Bronchial epithelial cell (primary cell): ENCODE data around the gene RPS6KA2. TPM values are rescaled to one million over a fixed set of nuclear protein-coding genes. Genes with fewer than 3 reads are reported as not detected.
A peak's percentile ranks its signal among the peaks of the same experiment; 100 is the strongest.

Experiments
- DNase-seq: peaks from one replicate; pipeline ENCODE4 v3.0.0-alpha.2; 2010; ENCODE audit warnings: low read depth
- FAIRE-seq: peaks from 2 replicates; lab custom pipeline; 2011; peaks lifted over from hg19 to GRCh38; lab: Jason Lieb, UNC
- H3K27me3 ChIP-seq: 2 replicates; pipeline ENCODE4 v1.5.1; 2011; ENCODE audit warnings: low read length; ENCODE audit not compliant: control insufficient read depth, insufficient read depth
- H3K36me3 ChIP-seq: 2 replicates; pipeline ENCODE4 v1.5.1; 2011; ENCODE audit warnings: low read length; ENCODE audit not compliant: control insufficient read depth, insufficient read depth
- H3K4me3 ChIP-seq: 2 replicates; pipeline ENCODE4 v1.5.1; 2011; ENCODE audit warnings: mild to moderate bottlenecking, low read depth, low read length, control low read depth
- total RNA-seq: library from RNA; depleted of rRNA; stranded (reverse); fragments of >200 nt; gene quantifications from 2 replicates; pipeline ENCODE4 v1.2.1, GENCODE V29; 2014
- TF ChIP-seq, protein P1 (sequence below): IDR thresholded peaks from 2 replicates; pipeline ENCODE4 v1.5.1; 2011; ENCODE audit warnings: mild to moderate bottlenecking, moderate library complexity, low read length, control low read depth, inconsistent platforms; ENCODE audit not compliant: insufficient read depth, severe bottlenecking

RPS6KA2 gene
- total RNA-seq, 1 donor from 2014 or later = 42.6 TPM

DNA sequence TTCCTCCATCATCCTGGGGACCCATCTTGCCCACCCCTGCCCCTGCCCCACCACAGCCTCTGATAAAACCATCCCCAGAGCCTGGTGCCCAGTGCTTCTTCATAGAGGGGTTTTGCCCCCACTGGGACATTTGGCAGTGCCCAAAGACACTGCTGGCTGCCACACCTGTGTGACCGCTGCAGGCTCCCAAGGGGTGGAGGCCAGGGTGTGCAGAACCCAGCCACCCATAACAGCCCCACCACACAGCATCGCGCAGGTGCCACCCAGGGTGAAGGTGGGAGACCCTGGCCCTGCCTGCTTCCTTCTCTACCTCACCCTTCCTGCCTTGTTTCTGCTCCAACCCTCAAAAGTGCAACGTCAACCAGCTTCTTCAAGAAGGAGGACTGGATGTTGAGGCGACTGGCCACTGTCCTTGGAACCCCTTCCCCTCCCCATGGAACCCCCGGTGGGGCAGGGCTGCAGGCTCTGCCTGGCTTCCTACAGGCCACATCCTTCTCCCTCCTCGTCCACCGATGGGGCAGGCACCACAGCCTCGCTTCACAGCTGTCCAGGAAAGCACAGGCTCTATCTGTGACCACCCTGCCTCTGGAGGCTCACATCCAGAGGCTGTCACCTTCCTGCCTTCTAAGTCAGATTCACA lies 165.1 kb downstream of the RPS6KA2 start:
- no peak overlapping the region for H3K4me3 ChIP-seq
- TF ChIP-seq, protein P1, sequence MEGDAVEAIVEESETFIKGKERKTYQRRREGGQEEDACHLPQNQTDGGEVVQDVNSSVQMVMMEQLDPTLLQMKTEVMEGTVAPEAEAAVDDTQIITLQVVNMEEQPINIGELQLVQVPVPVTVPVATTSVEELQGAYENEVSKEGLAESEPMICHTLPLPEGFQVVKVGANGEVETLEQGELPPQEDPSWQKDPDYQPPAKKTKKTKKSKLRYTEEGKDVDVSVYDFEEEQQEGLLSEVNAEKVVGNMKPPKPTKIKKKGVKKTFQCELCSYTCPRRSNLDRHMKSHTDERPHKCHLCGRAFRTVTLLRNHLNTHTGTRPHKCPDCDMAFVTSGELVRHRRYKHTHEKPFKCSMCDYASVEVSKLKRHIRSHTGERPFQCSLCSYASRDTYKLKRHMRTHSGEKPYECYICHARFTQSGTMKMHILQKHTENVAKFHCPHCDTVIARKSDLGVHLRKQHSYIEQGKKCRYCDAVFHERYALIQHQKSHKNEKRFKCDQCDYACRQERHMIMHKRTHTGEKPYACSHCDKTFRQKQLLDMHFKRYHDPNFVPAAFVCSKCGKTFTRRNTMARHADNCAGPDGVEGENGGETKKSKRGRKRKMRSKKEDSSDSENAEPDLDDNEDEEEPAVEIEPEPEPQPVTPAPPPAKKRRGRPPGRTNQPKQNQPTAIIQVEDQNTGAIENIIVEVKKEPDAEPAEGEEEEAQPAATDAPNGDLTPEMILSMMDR = no peak
- peaks cover 1% of the 10 kb centered on the region for H3K36me3 ChIP-seq
- H3K27me3 ChIP-seq = no peaks in the 10 kb centered on the region
- FAIRE-seq = no peak
- no peak for DNase-seq

DNA sequence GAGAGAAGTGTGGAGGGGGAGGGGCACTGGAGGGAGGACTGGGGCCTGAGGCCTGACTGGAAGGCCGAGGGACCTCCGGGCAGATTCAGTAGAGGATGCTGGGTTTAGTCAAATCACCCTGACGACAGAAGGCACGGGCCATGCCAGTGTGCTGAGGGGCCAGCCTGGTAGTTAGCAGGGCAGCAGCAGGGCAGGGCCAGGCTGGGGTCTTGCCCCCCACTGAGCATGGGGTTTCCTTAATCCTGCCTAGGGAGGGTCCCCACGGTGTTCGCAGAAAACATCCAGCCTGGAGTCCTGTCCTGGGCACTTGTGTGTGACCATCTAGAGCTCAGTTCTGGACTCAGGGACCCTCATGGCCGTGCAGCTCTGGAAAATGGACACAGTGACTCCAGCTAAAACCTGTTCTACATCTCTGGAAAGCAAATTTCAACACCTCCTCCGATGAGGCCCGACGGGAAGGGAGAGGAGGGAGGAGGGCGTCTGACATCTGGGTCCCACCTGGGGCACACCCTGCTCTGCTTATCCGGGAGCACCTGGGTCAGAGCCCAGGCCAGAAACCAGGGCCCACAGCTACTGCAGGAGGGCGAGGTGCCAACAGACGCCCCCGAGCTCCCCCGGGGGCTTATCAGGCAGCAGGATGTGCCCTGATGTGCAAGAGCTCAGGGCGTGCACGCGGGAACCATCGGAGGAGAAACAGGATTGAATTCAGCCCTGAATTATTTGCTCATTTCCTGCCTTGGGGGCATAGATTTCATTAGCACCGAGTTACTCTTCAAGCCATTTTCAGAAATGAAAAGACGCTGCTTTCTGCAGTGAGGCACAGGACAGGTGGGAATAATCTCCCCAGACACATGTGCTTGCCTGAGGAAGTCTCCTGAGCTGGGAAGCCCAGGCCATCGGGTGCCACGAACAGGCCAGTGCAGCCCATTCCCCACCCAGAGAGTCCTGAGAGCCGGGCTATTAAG lies 166.3 kb downstream of the RPS6KA2 start:
- FAIRE-seq = no peak
- TF ChIP-seq, protein P1 = no peak
- Histone ChIP-seq H3K36me3 (peaks cover 1% of the 10 kb centered on the region), H3K27me3 (no peaks in the 10 kb centered on the region), H3K4me3 (no peak overlapping the region)
- peak; percentile 60 for DNase-seq

DNA sequence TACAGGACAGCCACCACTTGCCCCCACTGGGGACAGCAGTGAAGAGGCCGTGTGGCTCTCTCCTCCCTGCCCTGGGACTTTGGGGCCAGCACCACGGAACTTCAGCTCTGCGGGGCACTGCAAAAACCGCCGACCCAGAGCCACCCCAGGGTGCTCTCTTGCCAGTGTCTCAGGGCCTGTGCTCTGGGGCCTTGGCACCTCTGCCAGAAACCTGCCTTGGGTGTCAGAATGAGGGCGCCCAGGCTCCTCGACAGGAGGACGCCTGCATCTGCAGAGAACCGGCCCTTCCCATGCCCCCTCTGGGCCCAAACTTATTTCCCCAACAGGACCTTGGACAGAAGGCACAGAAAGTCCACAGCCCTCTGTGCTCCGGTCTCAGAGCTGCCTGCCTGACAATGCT lies 167.1 kb downstream of the RPS6KA2 start:
- peaks cover 1% of the 10 kb centered on the region for H3K36me3 ChIP-seq
- FAIRE-seq (no peak), DNase-seq (no peak)
- TF ChIP-seq, protein P1 = no peak
- no peaks in the 10 kb centered on the region for H3K27me3 ChIP-seq
- H3K4me3 ChIP-seq = no peak overlapping the region

DNA sequence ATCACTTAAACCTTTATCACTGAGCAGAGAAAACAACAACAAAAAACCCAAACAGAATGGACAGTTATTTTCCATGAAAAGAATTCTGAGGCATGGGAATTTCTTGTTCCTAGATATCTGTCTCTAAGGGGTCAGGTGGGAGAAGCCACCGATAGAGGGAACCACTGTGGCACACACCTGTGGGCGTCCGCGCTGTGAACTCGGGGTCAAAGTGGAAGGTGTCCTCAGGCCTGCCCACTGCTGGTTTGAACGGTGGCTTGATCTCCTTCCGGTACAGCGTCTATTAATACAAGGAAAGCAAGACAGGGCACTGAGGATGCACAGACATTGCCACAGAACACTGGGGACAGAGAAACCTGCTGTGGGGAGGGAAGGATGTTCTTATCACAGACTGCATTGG lies 167.8 kb downstream of the RPS6KA2 start:
- Histone ChIP-seq H3K36me3 (peaks cover 1% of the 10 kb centered on the region), H3K27me3 (no peaks in the 10 kb centered on the region), H3K4me3 (no peak overlapping the region)
- TF ChIP-seq, protein P1 = no peak
- FAIRE-seq = no peak
- DNase-seq = no peak

DNA sequence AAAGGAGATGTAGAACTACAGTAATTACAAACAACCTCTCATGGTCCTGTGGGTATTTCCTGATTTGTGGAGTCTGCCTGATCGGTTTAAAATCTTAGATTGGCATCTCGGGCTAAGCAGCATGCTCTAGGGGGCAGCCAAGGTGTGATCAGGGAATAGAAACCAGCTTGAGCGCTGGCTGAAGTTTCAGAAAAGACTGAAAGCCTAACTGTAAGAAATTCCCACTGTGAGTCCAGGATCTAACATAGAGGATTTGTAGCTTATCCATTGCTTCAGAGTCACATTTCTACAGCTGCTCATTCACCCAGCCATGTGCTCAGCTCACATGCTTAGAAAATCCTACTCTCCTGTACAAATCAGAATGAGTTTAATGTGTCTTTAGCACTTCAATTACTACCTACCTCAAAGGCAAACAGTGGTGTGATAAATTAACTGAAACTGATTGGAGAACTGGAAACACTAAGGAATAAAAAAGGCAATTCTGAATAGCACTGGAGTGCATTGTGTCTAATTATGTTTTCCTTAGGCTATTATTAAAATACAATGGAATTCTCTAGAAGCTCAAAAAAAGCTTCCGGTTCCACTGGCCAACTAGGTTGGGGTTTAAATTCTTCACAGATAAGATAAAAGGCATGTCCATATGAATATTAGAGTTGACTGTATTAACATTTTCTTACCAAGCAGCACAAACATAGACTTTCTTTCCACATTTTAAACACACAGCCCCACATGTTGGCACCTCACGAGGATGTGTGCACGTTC lies 170.5 kb downstream of the RPS6KA2 start:
- no peak for FAIRE-seq

More for the DNA sequence above, 170.5 kb downstream of the RPS6KA2 start:
- Histone ChIP-seq H3K27me3 (no peaks in the 10 kb centered on the region), H3K4me3 (no peak overlapping the region), H3K36me3 (peaks cover 1% of the 10 kb centered on the region)
- peak; percentile 39 for DNase-seq
- TF ChIP-seq, protein P1 = peak; percentile 30
